HG02642 (cell line): Measurements from ENCODE around the gene GRAMD1A.
A peak's percentile ranks its signal among the peaks of the same experiment; 100 is the strongest.
"Not testable (repeated sequence)": the region's sequence is repeated elsewhere in the genome, so short reads cannot be mapped to it uniquely, and the experiment has no call there.

ENCODE experiments used
- ATAC-seq: cut with Tn5 transposase; IDR thresholded peaks from one replicate; pipeline ENCODE4 v1.9.1; 2021; ENCODE audit warnings: mild to moderate bottlenecking; ENCODE audit not compliant: unreplicated experiment, poor library complexity

The GRAMD1A gene

GRCh38 chr19:35000647-35001501 lies 751 bp downstream of the GRAMD1A start:
- peak; percentile 18 for ATAC-seq

- no peak for ATAC-seq
Observed at GRCh38 chr19:35002037-35002535, 2.0 kb downstream of the GRAMD1A start.

GRCh38 chr19:35004517-35005255 lies 4.6 kb downstream of the GRAMD1A start:
- no peak for ATAC-seq

- no peak for ATAC-seq
Observed at GRCh38 chr19:35005256-35005977, 5.3 kb downstream of the GRAMD1A start.

- not testable (repeated sequence) for ATAC-seq
Observed at GRCh38 chr19:35006007-35006341, 5.9 kb downstream of the GRAMD1A start.

- no peak for ATAC-seq
Observed at GRCh38 chr19:35006342-35006998, 6.3 kb downstream of the GRAMD1A start.

- ATAC-seq, result no peak
Observed at GRCh38 chr19:35006999-35007365, 6.9 kb downstream of the GRAMD1A start.

GRCh38 chr19:35007427-35007826 lies 7.3 kb downstream of the GRAMD1A start:
- ATAC-seq, result not testable (repeated sequence)

GRCh38 chr19:35008891-35009341 lies 8.8 kb downstream of the GRAMD1A start:
- no peak for ATAC-seq

- ATAC-seq, result no peak
Observed at GRCh38 chr19:35009424-35010415, 9.6 kb downstream of the GRAMD1A start.

- no peak for ATAC-seq
Observed at GRCh38 chr19:35011091-35011689, 11.1 kb downstream of the GRAMD1A start.

- no peak for ATAC-seq
Observed at GRCh38 chr19:35011737-35012682, 11.9 kb downstream of the GRAMD1A start.

- ATAC-seq, result peak; percentile 52
Observed at GRCh38 chr19:35013041-35013819, 13.1 kb downstream of the GRAMD1A start.

GRCh38 chr19:35013820-35014754 lies 14.0 kb downstream of the GRAMD1A start:
- ATAC-seq, result no peak

- not testable (repeated sequence) for ATAC-seq
Observed at GRCh38 chr19:35014774-35015173, 14.7 kb downstream of the GRAMD1A start.
